Liver (tissue), 9 donors: ENCODE measurements around the gene ATP6V1C2. TPM values are rescaled to one million over a fixed set of nuclear protein-coding genes. Genes with fewer than 3 reads are reported as not detected.

Source experiments
- DNase-seq: peaks from one replicate; pipeline ENCODE4 v3.0.0-alpha.2; 2017; ENCODE audit warnings: low spot score
- H3K27ac ChIP-seq, 2 donors: one replicate each; pipeline ENCODE4 v1.7.0; 2013; ENCODE audit warnings: inconsistent platforms in 2 of 2, low read length in 2 of 2, control low read depth in 1 of 2, low read depth in 1 of 2, mild to moderate bottlenecking in 1 of 2
- H3K27me3 ChIP-seq, 4 donors: one replicate each; pipeline versions ENCODE4 v1.6.1 to v1.7.0; 2013; ENCODE audit warnings: low read length in 3 of 4, inconsistent platforms in 1 of 4, mild to moderate bottlenecking in 1 of 4, moderate library complexity in 1 of 4; ENCODE audit not compliant: control insufficient read depth in 4 of 4, insufficient read depth in 4 of 4
- H3K36me3 ChIP-seq, 4 donors: one replicate each; pipeline versions ENCODE4 v1.6.1 to v1.7.0; 2013; ENCODE audit warnings: low read length in 3 of 4, mild to moderate bottlenecking in 3 of 4, low read depth in 1 of 4, moderate library complexity in 1 of 4; ENCODE audit not compliant: control insufficient read depth in 4 of 4, insufficient read depth in 3 of 4
- H3K4me1 ChIP-seq, 4 donors: one replicate each; pipeline versions ENCODE4 v1.6.1 to v1.7.0; 2013; ENCODE audit warnings: low read length in 3 of 4, mild to moderate bottlenecking in 3 of 4, moderate library complexity in 1 of 4; ENCODE audit not compliant: control insufficient read depth in 4 of 4, insufficient read depth in 4 of 4
- H3K4me3 ChIP-seq, 3 donors: one replicate each; pipeline versions ENCODE4 v1.6.1 to v1.7.0; 2013; ENCODE audit warnings: low read length in 3 of 3, control low read depth in 1 of 3, low read depth in 1 of 3, mild to moderate bottlenecking in 1 of 3
- H3K9ac ChIP-seq, 2 donors: one replicate each; pipeline ENCODE4 v1.7.0; 2013; ENCODE audit warnings: low read length in 2 of 2, mild to moderate bottlenecking in 2 of 2, moderate library complexity in 2 of 2, control low read depth in 1 of 2, low read depth in 1 of 2
- H3K9me3 ChIP-seq, 4 donors: one replicate each; pipeline versions ENCODE4 v1.6.1 to v1.7.0; 2013; ENCODE audit warnings: low read length in 3 of 4; ENCODE audit not compliant: control insufficient read depth in 4 of 4
- EGR1 ChIP-seq, 2 donors: IDR thresholded peaks; 2 replicates each; pipeline ENCODE4 v1.6.1; 2016 to 2018; ENCODE audit warnings: antibody characterized with exemption in 2 of 2, low read depth in 2 of 2
- FOXA1 ChIP-seq: IDR thresholded peaks from 2 replicates; pipeline ENCODE4 v1.6.1; 2016; ENCODE audit warnings: antibody characterized with exemption
- FOXA2 ChIP-seq: IDR thresholded peaks from 2 replicates; pipeline ENCODE4 v1.6.1; 2016; ENCODE audit warnings: antibody characterized with exemption
- GABPA ChIP-seq, 2 donors: IDR thresholded peaks in 1 of 2; conservative IDR thresholded peaks in 1 of 2; 2 replicates each; pipeline ENCODE4 v1.6.1; 2016; ENCODE audit warnings: antibody characterized with exemption in 2 of 2, mild to moderate bottlenecking in 1 of 2, moderate library complexity in 1 of 2
- HNF4A ChIP-seq, 2 donors: conservative IDR thresholded peaks; 2 replicates each; pipeline ENCODE4 v1.6.1; 2016; ENCODE audit warnings: antibody characterized with exemption in 2 of 2, mild to moderate bottlenecking in 2 of 2
- HNF4G ChIP-seq: IDR thresholded peaks from 2 replicates; pipeline ENCODE4 v1.6.1; 2016; ENCODE audit warnings: antibody characterized with exemption
- JUND ChIP-seq, 2 donors: IDR thresholded peaks; 2 replicates each; pipeline ENCODE4 v1.6.1; 2016; ENCODE audit warnings: antibody characterized with exemption in 2 of 2
- NR2F2 ChIP-seq: IDR thresholded peaks from 2 replicates; pipeline ENCODE4 v1.6.1; 2016; ENCODE audit warnings: antibody characterized with exemption
- RAD21 ChIP-seq, 2 donors: IDR thresholded peaks; 2 replicates each; pipeline ENCODE4 v1.6.1; 2016; ENCODE audit warnings: antibody characterized with exemption in 2 of 2, mild to moderate bottlenecking in 2 of 2
- RXRA ChIP-seq, 2 donors: IDR thresholded peaks; 2 replicates each; pipeline ENCODE4 v1.6.1; 2017 to 2018; ENCODE audit warnings: antibody characterized with exemption in 2 of 2, mild to moderate bottlenecking in 1 of 2
- SP1 ChIP-seq: IDR thresholded peaks from 2 replicates; pipeline ENCODE4 v1.6.1; 2018; ENCODE audit warnings: antibody characterized with exemption, mild to moderate bottlenecking
- TAF1 ChIP-seq: conservative IDR thresholded peaks from 2 replicates; pipeline ENCODE4 v1.6.1; 2016; ENCODE audit warnings: antibody characterized with exemption, mild to moderate bottlenecking
- YY1 ChIP-seq: IDR thresholded peaks from 2 replicates; pipeline ENCODE4 v1.6.1; 2016; ENCODE audit warnings: antibody characterized with exemption, mild to moderate bottlenecking
- WGBS: extraction: QIAGEN DNeasy Blood & Tissue Kit; methylation state at CpG from one replicate; pipeline ENCODE4 v1.1.7; 2013; 5-methylcytosine and 5-hydroxymethylcytosine counted together
- polyA plus RNA-seq, 2 donors: library from polyadenylated mRNA; stranded (reverse) in 1 of 2; unstranded in 1 of 2; fragments of 200-250 nt in 1 of 2; fragments of >200 nt in 1 of 2; fragmentation: Nextera tagmentation in 1 of 2; extraction: Ambion mirVana in 1 of 2; gene quantifications; one replicate each; pipeline versions ENCODE4 v1.2.1 to v1.2.3, GENCODE V29; 2013 to 2015
- total RNA-seq, 2 donors: library from RNA; depleted of rRNA; stranded (reverse); fragments of >200 nt; gene quantifications; one replicate each; pipeline ENCODE4 v1.2.3, GENCODE V29; 2014
- TF ChIP-seq, protein P1 (sequence below): IDR thresholded peaks from 2 replicates; pipeline ENCODE4 v1.6.1; 2016; ENCODE audit warnings: antibody characterized with exemption
- TF ChIP-seq, protein P2 (sequence below): IDR thresholded peaks from 2 replicates; pipeline ENCODE4 v1.6.1; 2016; ENCODE audit warnings: antibody characterized with exemption
- TF ChIP-seq, protein P3 (sequence below): IDR thresholded peaks from 2 replicates; pipeline ENCODE4 v1.6.1; 2016; ENCODE audit warnings: antibody characterized with exemption, mild to moderate bottlenecking
- TF ChIP-seq, protein P4 (sequence below): IDR thresholded peaks from 2 replicates; pipeline ENCODE4 v1.6.1; 2016; ENCODE audit warnings: antibody characterized with exemption
- TF ChIP-seq, protein P5 (sequence below): fragments of 150-350 bp; IDR thresholded peaks from 2 replicates; pipeline ENCODE4 v1.5.1; 2017; ENCODE audit warnings: improper control_type of control experiment, low read depth, low read length; ENCODE audit not compliant: missing input control
- donor health status: healthy.
- donor health status: healthy.
- donor health status: healthy.
- donor health status: healthy.
- donor health status: healthy.

The ATP6V1C2 gene
- total and polyA plus RNA-seq, 4 donors, result 0.08 to 0.66 (median 0.33) TPM

DNA sequence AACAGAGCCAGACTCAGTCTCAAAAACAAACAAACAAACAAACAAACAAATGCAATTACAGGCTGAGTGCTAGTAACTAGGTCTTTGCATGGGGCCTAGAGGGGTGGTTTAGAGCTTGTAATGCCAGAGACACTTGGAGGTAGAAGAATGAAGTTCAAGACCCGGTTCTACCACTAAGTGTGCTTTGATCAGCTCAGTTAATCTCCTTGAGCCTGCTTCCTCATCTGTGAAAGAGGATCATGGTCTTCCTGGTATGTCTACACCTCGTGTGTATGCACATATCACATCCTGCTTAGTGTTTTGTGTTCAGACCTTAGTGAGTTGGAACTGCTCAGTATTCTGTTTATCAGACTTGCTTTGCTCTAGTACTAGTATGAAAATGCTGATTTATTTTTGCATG is 4.8 kb upstream of the ATP6V1C2 start:
- peaks cover 4 to 8% (median 6%) of the 10 kb centered on the region in 4 donors for H3K4me1 ChIP-seq
- TF ChIP-seq, protein P1, sequence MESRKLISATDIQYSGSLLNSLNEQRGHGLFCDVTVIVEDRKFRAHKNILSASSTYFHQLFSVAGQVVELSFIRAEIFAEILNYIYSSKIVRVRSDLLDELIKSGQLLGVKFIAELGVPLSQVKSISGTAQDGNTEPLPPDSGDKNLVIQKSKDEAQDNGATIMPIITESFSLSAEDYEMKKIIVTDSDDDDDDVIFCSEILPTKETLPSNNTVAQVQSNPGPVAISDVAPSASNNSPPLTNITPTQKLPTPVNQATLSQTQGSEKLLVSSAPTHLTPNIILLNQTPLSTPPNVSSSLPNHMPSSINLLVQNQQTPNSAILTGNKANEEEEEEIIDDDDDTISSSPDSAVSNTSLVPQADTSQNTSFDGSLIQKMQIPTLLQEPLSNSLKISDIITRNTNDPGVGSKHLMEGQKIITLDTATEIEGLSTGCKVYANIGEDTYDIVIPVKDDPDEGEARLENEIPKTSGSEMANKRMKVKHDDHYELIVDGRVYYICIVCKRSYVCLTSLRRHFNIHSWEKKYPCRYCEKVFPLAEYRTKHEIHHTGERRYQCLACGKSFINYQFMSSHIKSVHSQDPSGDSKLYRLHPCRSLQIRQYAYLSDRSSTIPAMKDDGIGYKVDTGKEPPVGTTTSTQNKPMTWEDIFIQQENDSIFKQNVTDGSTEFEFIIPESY, result no peak
- no peak for DNase-seq
- H3K9ac ChIP-seq, result no peak overlapping the region
- WGBS, result 58% methylated on average over 2 of the region's 2 CpGs
- peaks cover 0 to 3% (median 0%) of the 10 kb centered on the region in 4 donors for H3K27me3 ChIP-seq
- H3K4me3 ChIP-seq, result no peak overlapping the region
- no peak overlapping the region for H3K27ac ChIP-seq
- H3K9me3 ChIP-seq, result no peaks in the 10 kb centered on the region
- H3K36me3 ChIP-seq, result no peaks in the 10 kb centered on the region

DNA sequence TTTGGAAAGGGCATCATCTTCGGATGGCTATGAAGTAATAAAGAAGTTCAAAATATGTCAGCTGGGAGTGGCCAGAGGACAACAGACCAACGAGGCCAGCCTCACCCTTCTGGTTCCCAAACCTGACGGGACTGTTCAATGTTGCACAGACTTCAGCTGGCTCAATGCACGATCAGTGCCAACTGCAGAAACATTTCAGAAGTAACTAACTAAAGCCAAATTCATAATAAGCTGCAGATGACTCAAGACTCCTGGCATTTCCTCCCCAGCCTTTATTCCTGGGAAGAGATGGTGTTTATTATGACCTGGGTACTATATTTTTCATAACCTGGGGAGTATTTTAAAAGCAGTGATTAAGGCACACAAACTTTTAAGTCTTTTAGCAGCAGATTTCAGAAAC is 3.8 kb upstream of the ATP6V1C2 start:
- 54% methylated on average over 4 of the region's 4 CpGs for WGBS
- TF ChIP-seq HNF4G (no peak), YY1 (no peak), RAD21 (IDR thresholded peaks at IDR 0.05) (no peak), NR2F2 (no peak), HNF4A (conservative IDR thresholded peaks at IDR 0.05) (no peak), TAF1 (no peak), FOXA1 (no peak)
- TF ChIP-seq, protein P2, sequence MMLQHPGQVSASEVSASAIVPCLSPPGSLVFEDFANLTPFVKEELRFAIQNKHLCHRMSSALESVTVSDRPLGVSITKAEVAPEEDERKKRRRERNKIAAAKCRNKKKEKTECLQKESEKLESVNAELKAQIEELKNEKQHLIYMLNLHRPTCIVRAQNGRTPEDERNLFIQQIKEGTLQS, result no peak
- H3K27ac ChIP-seq, result no peak overlapping the region
- no peak overlapping the region for H3K4me3 ChIP-seq
- no peak for DNase-seq
- peaks cover 5 to 16% (median 12%) of the 10 kb centered on the region in 4 donors for H3K4me1 ChIP-seq
- H3K9ac ChIP-seq, result no peak overlapping the region
- H3K36me3 ChIP-seq, result no peaks in the 10 kb centered on the region
- peaks cover 0 to 6% (median 2%) of the 10 kb centered on the region in 4 donors for H3K27me3 ChIP-seq
- H3K9me3 ChIP-seq, result no peaks in the 10 kb centered on the region

DNA sequence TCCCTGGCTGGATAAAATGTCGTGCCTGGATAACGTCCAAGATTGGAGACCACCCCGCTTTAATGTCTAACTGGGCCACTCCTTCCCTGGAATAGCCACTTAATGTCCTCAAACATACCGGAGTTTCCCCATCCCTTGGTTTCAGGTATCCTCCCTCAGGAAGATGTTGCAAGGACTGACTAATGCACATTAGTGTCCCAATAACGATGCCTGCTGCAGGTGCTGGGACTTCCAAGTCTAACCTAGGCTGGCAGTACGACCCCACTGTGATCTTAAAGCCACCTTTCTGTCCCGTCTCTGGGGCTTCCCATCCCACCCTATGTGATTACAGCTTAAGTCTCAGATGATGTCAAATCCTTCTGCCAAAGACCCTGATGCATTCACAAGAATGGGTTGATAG is 1.1 kb upstream of the ATP6V1C2 start:
- H3K27ac ChIP-seq, result no peak overlapping the region
- H3K4me1 ChIP-seq, result peaks cover 5 to 16% (median 12%) of the 10 kb centered on the region in 4 donors
- no peak overlapping the region for H3K4me3 ChIP-seq
- no peaks in the 10 kb centered on the region for H3K9me3 ChIP-seq
- DNase-seq, result no peak
- H3K9ac ChIP-seq, result no peak overlapping the region
- TF ChIP-seq HNF4A (conservative IDR thresholded peaks at IDR 0.05) (no peak), RXRA (IDR thresholded peaks at IDR 0.05) (no peak), NR2F2 (no peak), YY1 (no peak), FOXA2 (no peak), TAF1 (no peak), EGR1 (IDR thresholded peaks at IDR 0.05; ENCODE audit: low read depth in 2 of 2) (no peak), JUND (IDR thresholded peaks at IDR 0.05) (no peak), RAD21 (IDR thresholded peaks at IDR 0.05) (no peak), SP1 (no peak), FOXA1 (no peak), GABPA (IDR thresholded peaks at IDR 0.05 in 1 of 2, conservative IDR thresholded peaks at IDR 0.05 in 1 of 2) (no peak), HNF4G (no peak)
- TF ChIP-seq, protein P3, sequence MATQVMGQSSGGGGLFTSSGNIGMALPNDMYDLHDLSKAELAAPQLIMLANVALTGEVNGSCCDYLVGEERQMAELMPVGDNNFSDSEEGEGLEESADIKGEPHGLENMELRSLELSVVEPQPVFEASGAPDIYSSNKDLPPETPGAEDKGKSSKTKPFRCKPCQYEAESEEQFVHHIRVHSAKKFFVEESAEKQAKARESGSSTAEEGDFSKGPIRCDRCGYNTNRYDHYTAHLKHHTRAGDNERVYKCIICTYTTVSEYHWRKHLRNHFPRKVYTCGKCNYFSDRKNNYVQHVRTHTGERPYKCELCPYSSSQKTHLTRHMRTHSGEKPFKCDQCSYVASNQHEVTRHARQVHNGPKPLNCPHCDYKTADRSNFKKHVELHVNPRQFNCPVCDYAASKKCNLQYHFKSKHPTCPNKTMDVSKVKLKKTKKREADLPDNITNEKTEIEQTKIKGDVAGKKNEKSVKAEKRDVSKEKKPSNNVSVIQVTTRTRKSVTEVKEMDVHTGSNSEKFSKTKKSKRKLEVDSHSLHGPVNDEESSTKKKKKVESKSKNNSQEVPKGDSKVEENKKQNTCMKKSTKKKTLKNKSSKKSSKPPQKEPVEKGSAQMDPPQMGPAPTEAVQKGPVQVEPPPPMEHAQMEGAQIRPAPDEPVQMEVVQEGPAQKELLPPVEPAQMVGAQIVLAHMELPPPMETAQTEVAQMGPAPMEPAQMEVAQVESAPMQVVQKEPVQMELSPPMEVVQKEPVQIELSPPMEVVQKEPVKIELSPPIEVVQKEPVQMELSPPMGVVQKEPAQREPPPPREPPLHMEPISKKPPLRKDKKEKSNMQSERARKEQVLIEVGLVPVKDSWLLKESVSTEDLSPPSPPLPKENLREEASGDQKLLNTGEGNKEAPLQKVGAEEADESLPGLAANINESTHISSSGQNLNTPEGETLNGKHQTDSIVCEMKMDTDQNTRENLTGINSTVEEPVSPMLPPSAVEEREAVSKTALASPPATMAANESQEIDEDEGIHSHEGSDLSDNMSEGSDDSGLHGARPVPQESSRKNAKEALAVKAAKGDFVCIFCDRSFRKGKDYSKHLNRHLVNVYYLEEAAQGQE, result no peak
- TF ChIP-seq, protein P1, result no peak
- TF ChIP-seq, protein P2, result no peak
- TF ChIP-seq, protein P4, sequence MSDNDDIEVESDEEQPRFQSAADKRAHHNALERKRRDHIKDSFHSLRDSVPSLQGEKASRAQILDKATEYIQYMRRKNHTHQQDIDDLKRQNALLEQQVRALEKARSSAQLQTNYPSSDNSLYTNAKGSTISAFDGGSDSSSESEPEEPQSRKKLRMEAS, result no peak
- TF ChIP-seq, protein P5, sequence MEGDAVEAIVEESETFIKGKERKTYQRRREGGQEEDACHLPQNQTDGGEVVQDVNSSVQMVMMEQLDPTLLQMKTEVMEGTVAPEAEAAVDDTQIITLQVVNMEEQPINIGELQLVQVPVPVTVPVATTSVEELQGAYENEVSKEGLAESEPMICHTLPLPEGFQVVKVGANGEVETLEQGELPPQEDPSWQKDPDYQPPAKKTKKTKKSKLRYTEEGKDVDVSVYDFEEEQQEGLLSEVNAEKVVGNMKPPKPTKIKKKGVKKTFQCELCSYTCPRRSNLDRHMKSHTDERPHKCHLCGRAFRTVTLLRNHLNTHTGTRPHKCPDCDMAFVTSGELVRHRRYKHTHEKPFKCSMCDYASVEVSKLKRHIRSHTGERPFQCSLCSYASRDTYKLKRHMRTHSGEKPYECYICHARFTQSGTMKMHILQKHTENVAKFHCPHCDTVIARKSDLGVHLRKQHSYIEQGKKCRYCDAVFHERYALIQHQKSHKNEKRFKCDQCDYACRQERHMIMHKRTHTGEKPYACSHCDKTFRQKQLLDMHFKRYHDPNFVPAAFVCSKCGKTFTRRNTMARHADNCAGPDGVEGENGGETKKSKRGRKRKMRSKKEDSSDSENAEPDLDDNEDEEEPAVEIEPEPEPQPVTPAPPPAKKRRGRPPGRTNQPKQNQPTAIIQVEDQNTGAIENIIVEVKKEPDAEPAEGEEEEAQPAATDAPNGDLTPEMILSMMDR, result no peak
- H3K36me3 ChIP-seq, result no peaks in the 10 kb centered on the region
- peaks cover 0 to 8% (median 7%) of the 10 kb centered on the region in 4 donors for H3K27me3 ChIP-seq
- WGBS, result 52% methylated on average over 7 of the region's 7 CpGs
